Activated CD4-positive, alpha-beta T cell treated with anti-CD3 and anti-CD28 coated beads, Interleukin-2, amount 50 U/mL, for 16 hours (primary cell): ENCODE measurements around the gene ANTKMT.
A peak's percentile ranks its signal among the peaks of the same experiment; 100 is the strongest.
"Not testable (repeated sequence)": the region's sequence is repeated elsewhere in the genome, so short reads cannot be mapped to it uniquely, and the experiment has no call there.

Source experiments
- DNase-seq: peaks from one replicate; pipeline ENCODE4 v3.0.0-alpha.2; 2020

The ANTKMT gene

DNA sequence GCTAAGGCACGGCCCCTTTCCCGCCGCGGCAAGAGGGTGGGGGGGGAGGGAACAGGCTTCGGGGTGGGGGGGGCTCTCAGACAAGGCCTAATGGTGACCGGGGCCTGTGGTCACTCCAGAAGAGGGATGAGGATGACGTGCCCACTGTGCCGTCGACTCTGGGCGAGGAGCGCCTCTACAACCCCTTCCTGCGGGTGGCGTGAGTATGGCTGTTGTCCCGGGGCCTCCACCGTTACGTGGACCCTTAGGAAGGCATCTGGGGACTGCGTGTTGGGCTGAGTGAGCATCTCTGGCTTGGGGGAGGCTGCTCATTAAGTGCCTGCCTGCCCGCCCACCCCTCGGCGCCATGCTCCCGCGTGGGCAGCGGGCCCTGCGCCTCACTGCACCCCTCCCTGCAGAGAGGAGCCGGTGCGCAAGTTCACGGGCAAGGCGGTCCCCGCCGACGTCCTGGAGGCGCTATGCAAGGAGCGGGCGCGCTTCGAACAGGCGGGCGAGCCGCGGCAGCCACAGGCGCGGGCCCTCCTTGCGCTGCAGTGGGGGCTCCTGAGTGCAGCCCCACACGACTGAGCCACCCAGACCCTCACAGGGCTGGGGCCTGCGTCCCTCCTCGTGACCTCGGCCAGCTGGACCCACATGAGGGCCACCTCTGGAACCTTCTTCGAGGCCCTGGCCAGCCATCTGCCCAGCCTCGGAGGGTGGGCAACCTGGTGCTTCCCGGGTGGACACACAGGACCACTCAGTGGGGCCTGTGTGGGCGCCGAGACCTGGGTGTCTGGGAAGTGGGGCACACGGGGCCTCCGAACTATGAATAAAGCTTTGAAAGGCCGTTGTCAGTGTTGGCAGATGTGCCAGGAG is 8.2 kb downstream of the ANTKMT start:
- no peak for DNase-seq

DNA sequence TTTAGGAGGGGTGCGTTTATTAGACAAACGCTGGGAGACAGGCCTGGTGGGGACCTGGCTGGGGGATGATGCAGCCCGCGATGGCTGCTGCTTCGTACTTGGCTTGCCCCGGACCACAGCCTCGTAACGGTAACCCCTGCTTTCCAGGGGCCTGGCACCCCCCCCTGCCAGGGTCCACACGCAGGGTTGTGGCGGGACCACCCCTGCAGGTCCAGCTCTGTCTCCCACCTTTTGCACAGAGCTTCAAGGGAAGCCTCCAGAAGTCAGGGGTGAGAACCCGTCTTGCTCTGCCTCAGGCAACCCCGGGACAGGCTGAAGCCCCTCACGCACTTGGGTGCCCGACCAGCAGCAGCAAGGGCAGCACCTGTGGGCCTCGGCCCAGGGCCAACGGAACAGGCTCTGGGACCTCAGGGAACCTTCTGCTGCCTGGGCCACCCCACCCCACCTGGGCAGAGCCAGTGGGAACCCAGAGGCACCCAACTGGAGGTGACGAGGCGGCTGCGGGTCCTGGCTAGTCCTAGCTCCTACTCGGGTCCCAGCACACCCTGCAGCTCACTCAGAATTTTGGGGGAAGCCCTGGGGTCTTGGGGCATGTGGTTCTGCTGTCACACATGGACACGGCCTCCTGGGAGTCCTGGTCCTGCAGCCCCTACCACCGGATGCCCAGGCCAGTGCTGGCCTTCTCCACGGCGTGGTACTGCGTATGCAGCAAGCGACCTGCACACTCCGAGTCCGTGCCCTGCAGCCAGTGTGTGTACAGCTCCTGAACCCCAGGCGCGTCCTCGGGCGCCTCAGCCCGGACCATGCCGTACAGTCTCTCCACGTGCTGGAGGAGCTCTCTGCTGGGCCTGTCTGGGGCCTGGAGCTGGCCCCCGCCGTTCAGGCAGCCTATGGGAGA is 9.1 kb downstream of the ANTKMT start:
- no peak for DNase-seq

DNA sequence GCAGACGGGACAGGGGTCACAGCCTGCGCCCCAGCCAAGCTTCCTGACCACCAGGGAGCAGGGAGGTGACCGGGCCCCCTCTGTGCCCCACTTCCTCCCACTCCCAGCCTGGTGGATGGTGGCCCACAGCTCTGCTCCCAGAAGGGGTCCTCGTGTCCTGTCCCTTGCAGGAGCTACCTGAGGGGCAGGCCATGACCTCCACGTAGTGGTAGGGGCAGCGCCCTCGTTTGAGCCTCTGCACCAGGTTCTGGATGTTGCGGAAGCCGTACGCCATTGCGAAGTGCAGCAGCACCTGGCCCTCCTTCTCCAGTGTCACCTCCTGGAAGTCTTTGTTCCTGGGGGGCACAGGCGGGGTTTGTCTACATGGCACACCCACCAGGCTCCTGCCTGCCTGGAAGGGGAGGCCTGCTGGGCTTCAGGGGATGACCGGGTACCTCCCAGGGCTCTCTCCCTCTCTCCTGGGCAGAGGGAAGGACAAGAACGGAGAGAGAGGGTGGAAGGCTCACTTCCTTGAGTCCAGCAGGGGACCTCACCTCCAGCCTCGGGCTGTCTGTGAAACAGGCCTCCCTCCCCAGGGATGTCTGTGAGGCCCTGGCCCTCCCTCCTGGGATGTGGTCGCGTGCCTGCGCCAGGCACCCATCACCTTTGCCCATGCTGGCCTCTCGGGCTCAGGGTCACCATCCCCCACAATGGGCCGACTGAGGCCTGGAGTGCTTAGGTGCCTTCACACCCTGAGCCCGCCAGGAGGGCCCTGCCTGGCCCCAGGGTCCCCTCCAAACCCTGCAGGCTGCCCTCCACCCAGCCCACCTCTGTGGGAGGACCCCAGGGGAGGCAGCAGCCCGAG is 9.9 kb downstream of the ANTKMT start:
- no peak for DNase-seq

DNA sequence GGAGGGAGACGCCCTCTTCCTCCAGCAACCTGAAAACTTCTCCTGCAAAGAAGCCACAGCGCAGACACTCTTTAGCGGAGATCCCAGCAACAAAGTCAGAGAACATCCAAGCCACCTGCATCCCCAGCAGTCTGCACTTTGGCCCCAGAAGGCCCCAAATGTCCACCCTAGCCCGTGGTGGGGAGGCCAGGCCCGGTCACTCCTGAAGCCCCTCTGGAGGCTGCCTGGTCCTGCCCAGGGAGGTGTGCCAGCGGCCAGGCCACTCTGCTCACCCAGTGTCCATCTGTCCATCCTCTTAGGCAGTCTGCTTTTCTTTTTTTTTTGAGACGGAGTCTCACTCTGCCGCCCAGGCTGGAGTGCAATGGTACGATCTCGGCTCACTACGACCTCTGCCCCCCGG is 11.4 kb downstream of the ANTKMT start:
- DNase-seq = no peak

DNA sequence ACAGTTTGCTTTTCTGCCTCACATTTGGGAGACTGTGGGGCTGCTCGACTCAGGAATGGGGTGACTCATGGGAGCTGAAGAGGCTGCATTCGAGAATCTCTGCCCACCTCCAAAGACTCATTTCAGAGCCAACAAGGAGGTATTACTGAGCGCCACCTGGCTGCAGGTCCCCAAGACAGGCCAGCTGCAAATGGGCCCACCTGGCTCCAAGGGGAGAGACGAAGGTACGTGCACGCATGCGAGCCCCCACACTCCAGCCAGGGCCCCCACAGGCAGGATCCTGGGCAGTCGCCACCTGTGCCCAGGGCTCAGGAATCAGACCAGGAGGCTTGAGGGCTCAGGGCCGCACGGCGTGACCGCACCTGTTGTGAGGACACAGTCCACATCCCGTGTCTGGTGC is 12.0 kb downstream of the ANTKMT start:
- no peak for DNase-seq

DNA sequence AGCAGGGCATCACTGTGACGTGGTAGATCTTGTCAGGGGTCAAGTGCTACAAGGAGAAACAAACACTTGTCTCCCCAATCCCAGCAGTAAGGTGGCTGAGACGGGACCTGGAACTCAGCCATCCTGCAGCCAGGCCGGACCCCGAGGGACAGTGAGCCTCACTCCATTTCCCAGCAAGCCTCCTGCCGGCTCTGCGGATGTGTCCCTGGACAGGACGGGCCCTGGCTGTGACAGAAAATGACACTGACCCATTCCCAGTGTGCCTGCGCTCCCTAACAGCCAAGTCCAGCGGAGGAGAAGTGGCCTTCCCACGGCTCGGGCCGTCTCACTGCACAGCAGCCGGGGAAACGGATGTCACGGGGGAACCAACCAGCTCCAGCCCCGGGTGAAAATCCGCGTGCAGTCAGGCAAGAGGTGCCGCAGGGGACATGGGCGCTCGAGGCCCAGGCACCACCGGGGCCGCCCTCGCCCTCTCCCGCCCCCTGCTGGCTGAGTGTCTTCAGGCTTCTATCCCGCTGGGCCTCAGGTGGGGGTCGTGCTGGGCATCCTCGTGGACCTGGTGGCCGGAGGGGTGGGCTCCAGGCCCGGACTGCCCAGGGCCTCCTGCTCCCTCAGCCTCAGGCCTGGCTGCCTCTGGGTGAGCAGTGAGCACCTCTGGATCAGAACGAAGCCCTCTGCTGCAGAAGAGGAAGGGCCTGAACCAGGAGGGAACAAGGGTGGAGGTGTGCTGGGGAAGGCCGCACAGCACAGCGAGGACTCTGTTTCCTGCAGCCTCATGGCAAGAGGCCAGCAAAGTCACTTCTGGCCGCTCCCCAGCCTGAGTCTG is 12.6 kb downstream of the ANTKMT start:
- no peak for DNase-seq

DNA sequence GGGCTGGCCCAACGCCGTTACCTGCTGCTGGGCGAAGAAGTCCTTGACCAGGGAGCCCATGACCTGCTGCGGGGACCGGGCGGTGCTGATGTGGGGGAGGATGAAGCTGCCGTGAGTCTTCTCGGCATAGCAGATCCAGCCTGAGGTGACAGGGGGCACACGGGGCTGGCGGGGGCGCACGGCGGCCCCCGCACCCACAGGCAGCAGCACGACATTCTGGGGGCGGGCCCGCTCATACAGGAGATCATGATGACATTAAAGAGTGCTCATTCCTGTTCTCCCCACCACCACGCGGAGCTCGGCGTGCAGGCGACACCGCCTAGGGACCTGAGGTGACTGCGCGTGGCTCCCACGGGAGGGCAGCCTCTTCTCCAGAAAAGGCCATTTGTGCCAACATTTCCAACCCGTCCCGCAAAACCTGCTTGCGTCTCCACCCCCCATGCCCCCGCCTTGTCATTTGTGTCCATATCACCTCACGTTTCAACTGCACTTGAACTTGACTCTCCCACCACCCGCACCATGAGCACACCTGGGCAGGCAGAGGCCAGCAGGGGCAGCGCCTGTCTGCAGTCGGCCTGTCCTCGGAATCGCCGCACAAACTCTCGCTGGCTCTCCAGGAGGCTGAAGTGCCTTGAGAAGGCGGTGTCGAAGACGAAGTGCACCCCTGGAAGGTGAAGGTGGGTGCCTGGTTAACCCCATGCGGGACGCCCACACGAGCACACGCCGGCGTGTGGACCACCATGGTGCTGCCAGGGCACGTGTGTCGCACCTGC is 13.4 kb downstream of the ANTKMT start:
- no peak for DNase-seq

DNA sequence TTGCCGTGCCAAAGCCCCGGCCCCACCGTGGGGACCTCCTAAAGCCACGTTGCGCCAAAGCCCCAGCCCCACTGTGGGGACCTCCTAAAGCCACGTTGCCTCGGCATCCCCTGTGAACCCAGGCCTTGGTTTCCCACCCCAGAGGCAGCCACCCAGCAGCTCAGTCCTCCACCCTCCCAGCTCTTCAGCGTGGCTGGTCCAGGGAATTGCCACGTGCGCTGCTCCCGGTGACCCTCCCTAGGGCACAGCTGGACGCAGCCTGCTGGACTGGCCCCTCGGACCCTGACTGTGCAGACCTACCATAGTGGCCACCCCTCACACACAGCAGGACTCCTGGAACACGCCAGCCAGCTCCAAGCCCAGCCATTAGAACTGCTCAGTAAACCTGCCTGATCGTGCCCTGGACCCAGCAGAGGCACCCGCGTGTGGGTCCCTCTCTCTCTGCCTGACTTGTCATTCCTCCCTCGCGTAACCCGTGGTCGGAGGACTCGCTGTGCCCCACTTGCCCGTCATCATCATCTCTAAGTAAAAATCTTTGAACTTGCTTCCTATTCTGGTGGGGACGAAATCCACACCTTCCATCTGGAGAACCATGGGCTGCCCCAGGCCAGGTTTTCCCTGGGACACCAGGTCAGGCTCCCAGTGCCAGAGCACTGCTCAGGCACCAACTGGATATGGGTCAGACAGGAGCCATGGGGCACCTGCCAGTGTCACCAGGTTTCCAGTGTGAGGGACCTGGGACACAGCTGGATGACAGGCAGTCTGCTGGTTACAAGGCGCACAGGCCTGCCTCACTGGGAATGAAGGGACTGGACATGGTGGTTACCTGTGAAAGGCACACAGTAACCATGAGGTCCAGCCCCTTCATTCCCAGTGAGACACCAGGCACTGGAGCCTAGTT is 14.3 kb downstream of the ANTKMT start:
- DNase-seq = no peak

DNA sequence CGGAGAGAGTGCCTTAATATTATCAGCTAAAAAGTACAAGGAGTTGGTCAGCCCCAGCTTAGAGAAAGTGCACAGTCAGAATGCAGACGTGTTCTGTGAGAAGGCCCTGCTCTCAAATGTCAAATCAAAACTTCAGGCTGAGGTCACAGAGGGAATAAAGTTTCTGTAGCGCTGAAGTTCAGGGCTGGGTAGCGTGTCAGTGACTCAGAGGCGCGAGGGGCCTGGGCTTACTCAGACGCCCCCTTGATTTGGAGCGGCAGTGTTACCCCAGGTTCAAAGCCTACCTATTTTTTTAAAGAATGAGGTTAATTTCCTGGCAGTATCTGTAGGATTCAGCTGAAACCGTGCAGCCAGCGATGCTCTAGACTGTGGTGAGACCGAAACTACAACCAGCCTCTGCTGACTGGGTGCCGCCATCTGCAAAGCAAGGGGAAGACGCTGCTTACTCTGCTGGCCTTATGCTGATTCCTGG is 15.1 kb downstream of the ANTKMT start:
- DNase-seq = peak; percentile 92

DNA sequence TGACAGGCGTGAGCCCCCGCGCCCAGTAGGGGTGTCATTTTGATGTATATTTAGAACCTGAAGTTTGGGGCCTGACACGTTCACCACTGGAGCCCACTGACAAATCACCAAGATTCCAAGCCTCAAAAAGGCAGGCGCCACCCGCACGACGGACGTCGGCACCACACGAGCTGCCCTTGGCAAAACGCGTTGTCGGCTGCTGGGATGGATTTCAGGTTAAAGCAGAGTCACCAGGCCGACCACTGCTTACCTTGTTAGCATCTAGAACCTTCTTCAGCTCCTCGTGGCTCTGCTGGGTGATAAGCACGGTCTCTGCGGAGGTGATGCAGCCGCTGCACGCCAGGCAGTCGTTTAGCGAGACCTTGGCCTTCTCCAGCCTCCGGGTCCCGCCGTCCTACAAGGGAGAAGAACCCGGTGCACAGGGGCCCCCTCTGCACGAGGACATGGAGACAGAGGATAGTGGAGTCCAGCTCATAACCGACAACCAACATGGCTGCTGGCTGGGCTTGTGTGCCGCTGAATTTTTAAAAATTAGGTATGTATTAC is 16.1 kb downstream of the ANTKMT start:
- no peak for DNase-seq

DNA sequence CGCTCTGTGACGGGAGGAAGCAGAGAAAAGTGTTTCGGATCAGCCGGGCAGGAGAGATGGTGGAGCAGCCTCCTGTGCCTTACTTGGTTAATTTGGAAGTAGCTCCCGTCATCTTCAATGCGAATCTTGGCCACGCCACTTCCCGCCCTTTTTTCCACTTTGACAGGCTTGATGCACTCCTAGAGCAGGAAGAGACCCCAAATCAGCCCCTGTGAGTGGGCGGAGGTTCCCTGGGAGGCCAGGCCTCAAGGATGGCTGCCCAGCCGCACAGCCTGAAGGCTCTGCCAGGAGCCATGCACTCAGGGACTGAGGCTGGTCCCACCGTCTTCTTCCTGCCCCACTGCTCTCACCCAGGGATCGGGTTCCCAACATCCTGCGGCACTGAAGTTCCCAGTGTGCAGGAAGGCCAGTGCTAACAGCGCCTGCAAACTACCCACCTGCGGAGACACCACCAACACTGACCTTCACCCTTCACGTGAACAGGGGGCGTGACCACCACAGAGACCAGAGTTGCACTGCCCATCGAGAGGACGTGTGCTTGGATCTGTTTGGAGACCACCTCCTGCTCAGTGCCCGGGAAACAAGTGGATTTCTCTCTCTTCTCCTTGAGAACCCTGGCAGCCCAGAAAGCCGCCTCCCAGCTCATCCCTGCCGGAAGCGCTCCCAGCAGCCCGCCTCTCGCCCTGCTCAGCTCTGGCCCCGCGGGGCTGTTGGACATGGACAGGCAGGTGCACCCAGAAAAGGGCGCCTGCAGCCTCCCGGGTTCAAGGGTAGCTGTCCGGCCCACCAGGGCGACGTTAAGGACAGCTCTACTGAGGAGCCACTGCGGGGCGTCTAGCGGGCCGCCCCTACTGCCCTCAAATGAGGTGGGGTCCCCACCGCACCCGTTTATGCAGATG is 18.9 kb downstream of the ANTKMT start:
- no peak for DNase-seq

DNA sequence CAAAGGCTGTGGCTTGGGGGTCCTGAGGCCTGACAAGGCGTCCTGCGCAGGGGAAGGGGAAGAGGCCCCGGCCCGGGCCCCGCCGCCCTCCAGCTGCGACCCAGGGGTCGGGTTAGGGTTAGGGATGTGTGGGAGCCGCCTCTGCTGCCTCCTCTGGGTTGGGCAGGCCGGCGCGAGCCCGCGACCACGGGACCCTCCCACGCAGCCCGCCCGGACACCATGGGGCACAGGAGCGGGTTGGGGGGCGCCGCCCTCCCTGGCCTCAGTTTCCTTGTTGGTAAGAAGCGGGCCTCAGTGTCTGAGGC is 19.5 kb downstream of the ANTKMT start:
- DNase-seq = no peak

DNA sequence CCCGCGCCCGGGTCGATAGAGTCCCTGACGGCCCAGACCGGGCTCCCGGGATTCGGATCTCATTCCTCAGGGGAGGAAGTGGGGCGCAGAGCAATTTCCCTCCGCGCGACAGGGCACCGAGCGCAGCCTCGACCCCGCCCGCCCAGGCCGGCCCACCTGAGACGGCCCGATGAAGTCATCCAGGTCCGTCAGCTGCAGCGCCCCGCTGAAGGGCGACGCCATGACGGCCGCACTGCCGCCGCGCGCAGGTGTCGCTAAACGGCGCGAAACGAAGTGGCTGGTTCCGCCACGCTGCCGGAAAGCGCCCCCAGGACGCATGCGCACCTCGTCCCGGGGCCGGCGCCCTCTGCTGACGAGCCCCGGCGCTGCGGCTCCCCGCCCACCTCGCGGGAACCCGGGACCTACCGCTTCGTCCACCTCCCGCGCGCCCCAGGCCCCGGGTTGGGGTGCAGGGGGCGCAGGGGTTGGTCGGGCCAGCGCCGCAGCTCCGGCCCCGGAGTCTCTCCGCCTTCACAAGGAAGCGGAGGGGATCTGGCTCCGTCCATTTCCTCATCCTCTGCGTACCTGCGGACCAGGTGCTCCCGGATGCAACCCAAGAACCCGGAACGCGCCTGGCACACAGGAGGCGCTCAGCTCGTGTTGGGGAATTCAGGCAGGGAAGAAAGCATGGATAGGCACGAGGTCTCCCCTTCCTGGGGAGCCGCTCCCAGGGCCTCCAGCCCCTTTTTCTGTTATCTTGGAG is 20.0 kb downstream of the ANTKMT start, which contains the start of gene CIAO3:
CIAO3 (minus strand) TSS at position 234 of the 742 bp plus-strand sequence; CDS start at position 222, 12 bp downstream.
- peak; percentile 92 for DNase-seq

DNA sequence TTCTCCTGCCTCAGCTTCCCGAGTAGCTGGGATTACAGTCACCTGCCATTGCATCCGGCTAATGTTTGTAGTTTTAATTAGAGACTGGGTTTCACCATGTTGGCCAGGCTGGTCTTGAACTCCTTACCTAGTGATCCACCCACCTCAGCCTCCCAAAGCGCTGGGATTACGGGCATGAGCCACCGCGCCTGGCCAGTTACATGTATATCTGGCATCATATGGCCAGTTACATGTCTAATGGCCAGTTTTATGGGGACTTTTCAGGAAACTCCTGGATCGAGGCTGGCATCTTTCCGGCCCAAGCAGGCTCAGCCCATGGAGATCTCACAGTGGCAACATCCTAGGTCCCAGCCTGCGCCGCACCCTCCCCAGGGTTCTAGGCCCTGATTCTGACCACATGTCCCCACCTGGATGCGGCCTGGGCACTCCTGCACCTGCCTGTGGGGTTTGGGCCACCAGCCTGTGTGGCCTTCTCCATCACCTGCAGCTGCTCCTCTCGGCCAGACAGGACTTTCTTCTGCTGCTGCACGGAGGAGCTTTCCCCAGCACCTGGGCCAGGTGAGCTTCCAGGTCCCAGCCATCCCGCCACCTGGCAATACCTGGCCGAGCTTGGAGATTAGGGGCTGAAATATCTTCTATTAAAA is 21.2 kb downstream of the ANTKMT start:
- DNase-seq = no peak

DNA sequence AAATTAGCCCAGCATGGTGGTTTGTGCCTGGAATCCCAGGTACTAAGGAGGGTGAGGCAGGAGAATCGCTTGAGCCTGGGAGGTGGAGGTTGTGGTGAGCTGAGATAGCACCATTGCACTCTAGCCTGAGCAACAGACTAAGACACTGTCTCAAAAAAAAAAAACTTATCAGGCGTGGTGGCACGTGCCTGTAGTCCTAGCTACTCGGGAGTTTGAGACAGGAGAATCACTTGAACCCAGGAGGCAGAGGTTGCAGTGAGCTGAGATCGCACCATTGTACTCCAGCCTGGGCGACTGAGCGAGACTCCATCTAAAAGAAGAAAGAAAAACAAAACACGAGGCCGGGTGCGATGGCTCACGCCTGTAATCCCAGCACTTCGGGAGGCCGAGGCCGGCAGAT is 21.9 kb downstream of the ANTKMT start:
- not testable (repeated sequence) for DNase-seq

DNA sequence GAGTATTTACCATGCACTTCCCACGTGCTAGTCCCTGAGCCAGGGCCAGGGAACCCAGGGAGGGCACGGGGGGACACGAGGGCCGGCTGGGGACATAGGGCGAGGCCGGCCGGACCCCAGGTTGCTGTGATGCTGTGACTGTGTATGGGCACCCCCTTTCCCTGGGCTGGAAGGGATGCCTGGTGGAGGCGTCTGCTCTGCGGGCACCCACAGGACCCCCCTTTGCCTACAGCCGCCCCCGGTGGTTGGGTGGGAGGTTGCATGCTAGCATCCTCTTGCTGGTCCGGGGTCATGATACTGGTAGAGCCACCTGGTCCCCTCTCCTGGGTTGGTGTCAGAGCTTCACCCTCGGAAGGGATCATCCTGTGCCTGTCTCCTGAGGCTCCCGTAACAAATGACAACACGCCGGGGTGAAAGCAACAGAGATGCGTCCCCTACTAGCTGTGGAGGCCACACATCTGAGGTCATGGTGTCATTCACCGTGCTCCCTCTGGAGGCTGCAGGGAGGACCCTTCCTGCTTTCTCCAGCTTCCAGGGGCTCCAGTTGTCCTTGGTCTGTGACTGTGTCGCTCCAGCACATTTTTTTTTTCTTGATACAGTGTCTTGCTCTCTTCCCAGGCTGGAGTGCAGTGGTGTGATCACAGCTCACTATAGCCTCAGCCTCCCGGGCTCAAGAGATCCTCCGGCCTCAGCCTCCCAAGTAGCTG is 23.0 kb downstream of the ANTKMT start:
- no peak for DNase-seq

DNA sequence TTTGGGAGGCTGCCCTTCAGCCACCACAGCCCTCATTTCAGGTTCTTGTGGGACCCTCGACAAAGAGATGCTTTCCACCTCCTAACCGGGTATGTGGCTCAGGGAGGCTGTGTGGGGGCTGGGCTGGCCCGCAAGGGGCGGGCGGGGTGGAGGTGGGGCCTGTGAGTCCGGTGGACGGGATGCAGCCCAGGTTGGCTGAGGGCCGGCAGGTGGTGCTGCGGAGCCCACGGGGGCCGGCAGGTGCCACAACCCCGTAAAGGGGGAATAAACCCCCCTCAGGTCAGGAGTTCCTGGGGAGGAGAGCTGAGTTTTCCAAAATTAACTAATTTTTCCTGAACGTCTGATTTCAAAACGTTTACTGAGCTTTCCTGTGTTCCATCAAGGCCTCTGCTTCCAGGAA is 24.8 kb downstream of the ANTKMT start:
- DNase-seq = no peak
